Measurements from ENCODE around the gene STEAP2.

The STEAP2 gene

DNA sequence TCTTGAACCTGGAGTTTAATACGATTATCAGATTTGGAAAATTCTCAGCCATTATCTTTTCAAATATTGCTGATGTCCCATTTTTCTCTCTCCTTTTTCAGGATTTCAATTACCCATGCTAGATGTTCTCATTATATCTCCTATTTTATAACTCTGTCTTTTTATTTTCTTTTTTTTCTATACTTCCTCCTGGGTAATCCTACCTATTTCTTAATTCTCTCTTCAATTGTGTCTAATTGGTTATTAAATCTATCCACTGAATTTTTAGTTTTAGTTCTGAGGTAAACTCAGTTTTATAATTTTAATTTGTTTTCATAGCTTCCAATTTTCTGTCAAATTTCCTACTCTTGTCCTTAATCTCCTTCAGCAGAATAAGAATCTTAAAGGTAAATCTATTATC is 41.6 kb upstream of the STEAP2 start:
- Histone ChIP-seq H3K27ac (no peak overlapping the region), H3K27me3 (peaks cover 9% of the 10 kb centered on the region), H3K4me3 (ENCODE audit: low read depth in 1 of 2, low read length in 1 of 2) (no peak overlapping the region), H3K36me3 (no peaks in the 10 kb centered on the region), H3K4me1 (ENCODE audit: control insufficient read depth in 1 of 2, insufficient read depth in 1 of 2, low read depth in 1 of 2, low read length in 1 of 2) (no peaks in the 10 kb centered on the region), H3K9me3 (no peaks in the 10 kb centered on the region)
- TF ChIP-seq, protein P1, sequence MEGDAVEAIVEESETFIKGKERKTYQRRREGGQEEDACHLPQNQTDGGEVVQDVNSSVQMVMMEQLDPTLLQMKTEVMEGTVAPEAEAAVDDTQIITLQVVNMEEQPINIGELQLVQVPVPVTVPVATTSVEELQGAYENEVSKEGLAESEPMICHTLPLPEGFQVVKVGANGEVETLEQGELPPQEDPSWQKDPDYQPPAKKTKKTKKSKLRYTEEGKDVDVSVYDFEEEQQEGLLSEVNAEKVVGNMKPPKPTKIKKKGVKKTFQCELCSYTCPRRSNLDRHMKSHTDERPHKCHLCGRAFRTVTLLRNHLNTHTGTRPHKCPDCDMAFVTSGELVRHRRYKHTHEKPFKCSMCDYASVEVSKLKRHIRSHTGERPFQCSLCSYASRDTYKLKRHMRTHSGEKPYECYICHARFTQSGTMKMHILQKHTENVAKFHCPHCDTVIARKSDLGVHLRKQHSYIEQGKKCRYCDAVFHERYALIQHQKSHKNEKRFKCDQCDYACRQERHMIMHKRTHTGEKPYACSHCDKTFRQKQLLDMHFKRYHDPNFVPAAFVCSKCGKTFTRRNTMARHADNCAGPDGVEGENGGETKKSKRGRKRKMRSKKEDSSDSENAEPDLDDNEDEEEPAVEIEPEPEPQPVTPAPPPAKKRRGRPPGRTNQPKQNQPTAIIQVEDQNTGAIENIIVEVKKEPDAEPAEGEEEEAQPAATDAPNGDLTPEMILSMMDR (IDR thresholded peaks at IDR 0.05) = no peak

DNA sequence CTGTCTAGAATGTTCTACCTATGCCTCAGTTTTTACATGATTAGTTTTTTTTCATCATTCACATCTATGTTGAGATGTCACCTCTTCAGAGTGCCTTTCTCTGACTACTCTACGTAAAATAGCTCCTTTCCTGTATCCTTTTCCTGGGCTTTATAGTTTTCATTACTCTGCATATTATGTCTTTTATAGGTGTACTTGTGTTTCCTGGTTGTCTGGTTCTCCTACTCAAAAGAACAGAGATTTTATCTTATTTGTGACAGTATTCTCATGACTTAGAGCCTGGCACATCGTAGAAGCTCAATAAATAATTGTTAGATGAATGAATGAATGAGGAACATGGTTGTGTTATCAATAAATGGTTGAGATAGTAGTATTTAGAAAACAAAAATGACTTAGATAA is 39.4 kb upstream of the STEAP2 start:
- Histone ChIP-seq H3K27ac (no peak overlapping the region), H3K9me3 (peaks cover 13% of the 10 kb centered on the region), H3K27me3 (no peaks in the 10 kb centered on the region), H3K4me1 (ENCODE audit: control insufficient read depth in 1 of 2, insufficient read depth in 1 of 2, low read depth in 1 of 2, low read length in 1 of 2) (no peaks in the 10 kb centered on the region), H3K4me3 (ENCODE audit: low read depth in 1 of 2, low read length in 1 of 2) (no peak overlapping the region), H3K36me3 (no peaks in the 10 kb centered on the region)
- TF ChIP-seq, protein P1 (IDR thresholded peaks at IDR 0.05) = no peak

DNA sequence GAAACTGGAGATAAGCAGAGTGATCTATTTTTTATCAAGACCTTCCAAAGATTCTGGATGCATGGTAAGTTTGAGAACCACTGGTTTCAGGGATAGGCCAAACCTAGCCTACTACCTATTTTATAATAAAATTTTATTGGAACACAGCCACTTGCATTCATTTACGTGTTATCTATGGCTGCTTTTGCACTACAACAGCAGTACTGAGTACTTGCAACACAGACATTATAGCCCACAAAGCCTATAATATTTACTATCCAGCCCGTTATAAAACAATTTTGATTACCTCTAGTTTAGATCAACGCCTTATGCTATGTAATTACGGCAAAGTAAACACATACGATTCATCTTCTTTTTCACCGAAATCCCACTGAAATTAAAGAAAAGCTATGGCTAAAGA is 38.9 kb upstream of the STEAP2 start:
- Histone ChIP-seq H3K27me3 (no peaks in the 10 kb centered on the region), H3K4me1 (ENCODE audit: control insufficient read depth in 1 of 2, insufficient read depth in 1 of 2, low read depth in 1 of 2, low read length in 1 of 2) (no peaks in the 10 kb centered on the region), H3K27ac (no peak overlapping the region), H3K9me3 (peaks cover 13% of the 10 kb centered on the region), H3K4me3 (ENCODE audit: low read depth in 1 of 2, low read length in 1 of 2) (no peak overlapping the region), H3K36me3 (no peaks in the 10 kb centered on the region)
- TF ChIP-seq, protein P1 (IDR thresholded peaks at IDR 0.05) = no peak

DNA sequence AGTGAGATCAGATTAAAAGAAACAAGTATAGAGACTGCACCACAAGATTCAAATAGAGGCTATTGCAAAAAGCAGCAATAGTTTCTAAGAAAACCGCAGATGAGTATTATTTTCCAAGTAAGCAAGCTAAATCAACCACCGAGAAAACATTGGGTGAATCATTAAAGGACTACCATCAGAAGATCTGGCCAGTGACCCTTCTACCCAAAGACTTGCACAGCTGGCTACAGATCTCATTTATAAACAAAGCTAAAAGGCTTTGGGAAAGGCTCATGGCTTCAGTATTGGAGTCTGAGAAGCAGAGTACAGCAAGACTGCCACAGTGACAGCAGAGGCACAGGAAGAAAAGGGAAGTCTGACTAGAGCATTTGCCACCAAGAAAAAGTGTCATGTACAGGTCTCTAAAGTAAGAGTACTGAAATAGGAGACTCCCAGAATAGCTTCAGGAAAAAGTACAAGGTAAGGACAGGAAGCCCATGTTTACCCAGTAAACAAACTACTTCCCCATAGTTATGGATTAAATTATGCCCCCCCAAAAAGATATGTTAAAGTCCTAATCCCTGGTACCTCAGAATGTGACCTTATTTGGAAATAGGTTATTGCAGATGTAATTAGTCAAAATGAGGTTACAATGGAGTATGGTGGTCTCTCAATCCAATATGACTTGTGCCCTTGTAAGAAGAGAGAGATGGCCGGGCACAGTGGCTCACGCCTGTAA is 38.3 kb upstream of the STEAP2 start:
- Histone ChIP-seq H3K9me3 (peaks cover 13% of the 10 kb centered on the region), H3K27ac (no peak overlapping the region), H3K27me3 (no peaks in the 10 kb centered on the region), H3K36me3 (no peaks in the 10 kb centered on the region), H3K4me3 (ENCODE audit: low read depth in 1 of 2, low read length in 1 of 2) (no peak overlapping the region), H3K4me1 (ENCODE audit: control insufficient read depth in 1 of 2, insufficient read depth in 1 of 2, low read depth in 1 of 2, low read length in 1 of 2) (no peaks in the 10 kb centered on the region)
- TF ChIP-seq, protein P1 (IDR thresholded peaks at IDR 0.05) = no peak

DNA sequence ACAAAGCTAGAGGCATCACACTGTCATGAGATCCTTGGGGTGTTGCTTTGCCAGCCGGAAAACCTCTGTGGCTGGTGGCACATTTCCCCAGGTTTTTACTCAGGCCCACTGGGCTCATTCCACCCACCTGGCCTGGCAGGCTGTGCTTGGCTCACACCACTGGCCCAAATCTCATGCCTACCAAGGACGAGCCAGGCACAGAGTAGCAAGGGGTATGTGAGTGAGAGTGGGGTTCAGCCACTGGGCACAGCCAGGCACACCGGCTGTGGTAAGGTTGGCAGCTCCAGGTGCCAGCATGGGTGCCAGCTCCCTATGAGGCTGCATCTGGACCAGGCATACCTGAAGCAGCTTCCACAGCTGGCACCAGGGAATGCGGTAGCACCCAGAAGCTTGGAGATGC is 35.9 kb upstream of the STEAP2 start:
- TF ChIP-seq, protein P1 (IDR thresholded peaks at IDR 0.05) = no peak

More for the DNA sequence above, 35.9 kb upstream of the STEAP2 start:
- no peaks in the 10 kb centered on the region for H3K36me3 ChIP-seq
- no peaks in the 10 kb centered on the region for H3K4me1 ChIP-seq (ENCODE audit: control insufficient read depth in 1 of 2, insufficient read depth in 1 of 2, low read depth in 1 of 2, low read length in 1 of 2)
- H3K9me3 ChIP-seq = peaks cover 13% of the 10 kb centered on the region
- no peak overlapping the region for H3K27ac ChIP-seq
- H3K27me3 ChIP-seq = no peaks in the 10 kb centered on the region
- H3K4me3 ChIP-seq (ENCODE audit: low read depth in 1 of 2, low read length in 1 of 2) = no peak overlapping the region

Data from neutrophil (primary cell).